Measurements from ENCODE around the gene SLC20A1.
A peak's percentile ranks its signal among the peaks of the same experiment; 100 is the strongest.
"Not testable (repeated sequence)": the region's sequence is repeated elsewhere in the genome, so short reads cannot be mapped to it uniquely, and the experiment has no call there.

Gene SLC20A1, protein sequence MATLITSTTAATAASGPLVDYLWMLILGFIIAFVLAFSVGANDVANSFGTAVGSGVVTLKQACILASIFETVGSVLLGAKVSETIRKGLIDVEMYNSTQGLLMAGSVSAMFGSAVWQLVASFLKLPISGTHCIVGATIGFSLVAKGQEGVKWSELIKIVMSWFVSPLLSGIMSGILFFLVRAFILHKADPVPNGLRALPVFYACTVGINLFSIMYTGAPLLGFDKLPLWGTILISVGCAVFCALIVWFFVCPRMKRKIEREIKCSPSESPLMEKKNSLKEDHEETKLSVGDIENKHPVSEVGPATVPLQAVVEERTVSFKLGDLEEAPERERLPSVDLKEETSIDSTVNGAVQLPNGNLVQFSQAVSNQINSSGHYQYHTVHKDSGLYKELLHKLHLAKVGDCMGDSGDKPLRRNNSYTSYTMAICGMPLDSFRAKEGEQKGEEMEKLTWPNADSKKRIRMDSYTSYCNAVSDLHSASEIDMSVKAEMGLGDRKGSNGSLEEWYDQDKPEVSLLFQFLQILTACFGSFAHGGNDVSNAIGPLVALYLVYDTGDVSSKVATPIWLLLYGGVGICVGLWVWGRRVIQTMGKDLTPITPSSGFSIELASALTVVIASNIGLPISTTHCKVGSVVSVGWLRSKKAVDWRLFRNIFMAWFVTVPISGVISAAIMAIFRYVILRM

GRCh38 chr2:112645310-112646101 is at the start of gene SLC20A1:
Gene SLC20A1, plus strand, starts transcription at chr2:112645939. Its CDS starts 890 bp downstream, at chr2:112646829.
- DNase-seq, result peak; percentile 69

- no peak for DNase-seq
Measured at GRCh38 chr2:112597537-112598322, 48.0 kb upstream of the SLC20A1 start.

GRCh38 chr2:112600634-112601033 is 45.1 kb upstream of the SLC20A1 start:
- no peak for DNase-seq

DNA sequence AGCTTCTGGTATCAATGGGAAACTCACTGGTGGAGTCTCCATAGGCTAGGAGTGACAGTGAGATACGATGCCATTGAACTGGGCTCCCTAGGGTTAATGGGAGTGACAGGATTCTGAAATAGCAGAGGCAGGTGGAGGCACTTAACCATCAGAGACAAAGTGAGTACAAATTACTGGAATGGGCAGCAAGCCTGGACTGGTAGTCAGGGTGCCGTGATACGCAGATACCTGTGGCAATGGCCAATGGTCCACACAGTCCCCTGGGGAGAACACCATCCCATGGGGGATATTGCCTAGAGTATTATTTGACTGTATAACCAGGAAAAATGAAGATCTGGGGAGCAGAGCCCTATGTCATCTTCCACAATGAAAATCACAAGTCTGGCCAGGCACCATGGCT is 44.0 kb upstream of the SLC20A1 start:
- no peak for DNase-seq

DNA sequence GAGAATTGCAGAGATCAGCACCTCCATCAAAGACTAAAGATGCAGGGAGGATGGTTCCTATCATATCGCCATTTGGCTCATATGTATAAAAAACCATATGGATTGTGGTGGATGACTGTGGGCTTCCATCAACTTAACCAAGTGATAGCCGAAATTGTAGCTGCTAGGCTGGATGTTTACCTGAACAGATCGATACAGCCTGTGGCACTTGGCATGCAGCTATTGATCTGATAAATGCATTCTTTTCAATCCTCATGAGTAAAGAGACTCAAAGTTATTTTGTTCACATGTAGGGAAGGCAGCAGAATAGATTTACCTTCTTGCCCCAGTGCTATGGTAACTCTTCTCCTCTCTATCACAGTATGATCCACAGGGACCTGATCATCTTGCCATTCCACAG is 42.8 kb upstream of the SLC20A1 start:
- DNase-seq, result no peak

DNA sequence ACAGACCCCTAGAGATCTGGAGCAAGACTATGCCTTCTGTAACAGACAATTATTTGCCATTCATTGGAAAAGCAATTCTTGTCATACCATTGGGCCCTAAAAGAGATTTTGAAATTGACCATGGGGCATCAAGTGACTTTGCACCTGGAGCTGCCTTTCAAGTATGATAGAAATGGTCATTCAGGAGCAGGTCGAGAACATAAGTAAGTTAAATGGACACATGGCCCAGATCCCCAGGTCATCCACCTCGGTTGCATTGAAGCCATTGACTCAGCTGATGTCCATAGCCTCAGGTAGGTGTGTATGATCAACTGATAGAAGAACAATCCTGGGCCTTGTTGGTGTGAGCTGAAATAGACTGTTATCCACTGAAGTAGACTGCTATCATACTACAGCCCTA is 42.0 kb upstream of the SLC20A1 start:
- DNase-seq, result no peak

- no peak for DNase-seq
Measured at GRCh38 chr2:112604952-112605351, 40.8 kb upstream of the SLC20A1 start.

DNA sequence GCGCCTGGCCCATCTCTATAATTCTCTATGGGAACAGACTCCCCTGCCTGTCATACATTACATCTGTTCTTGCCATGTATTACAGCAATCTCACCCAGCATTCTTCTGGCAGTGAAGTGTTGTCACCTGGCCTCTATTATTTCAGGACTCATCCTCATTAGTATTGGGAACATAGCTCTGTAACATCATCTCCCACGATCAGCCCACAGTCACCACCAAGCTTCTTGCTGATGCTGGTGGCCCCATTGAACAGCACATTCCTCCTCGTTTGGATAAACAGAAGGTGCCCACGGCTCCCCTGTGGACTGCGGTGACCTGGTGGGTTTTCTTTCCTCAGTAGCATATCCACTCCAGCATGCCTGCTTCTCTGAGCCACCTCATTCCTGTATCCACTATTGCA is 39.8 kb upstream of the SLC20A1 start:
- no peak for DNase-seq

GRCh38 chr2:112606547-112606946 is 39.2 kb upstream of the SLC20A1 start:
- DNase-seq, result no peak

- DNase-seq, result no peak
Measured at GRCh38 chr2:112607680-112608438, 37.9 kb upstream of the SLC20A1 start.

- not testable (repeated sequence) for DNase-seq
Measured at GRCh38 chr2:112609320-112609719, 36.4 kb upstream of the SLC20A1 start.

DNA sequence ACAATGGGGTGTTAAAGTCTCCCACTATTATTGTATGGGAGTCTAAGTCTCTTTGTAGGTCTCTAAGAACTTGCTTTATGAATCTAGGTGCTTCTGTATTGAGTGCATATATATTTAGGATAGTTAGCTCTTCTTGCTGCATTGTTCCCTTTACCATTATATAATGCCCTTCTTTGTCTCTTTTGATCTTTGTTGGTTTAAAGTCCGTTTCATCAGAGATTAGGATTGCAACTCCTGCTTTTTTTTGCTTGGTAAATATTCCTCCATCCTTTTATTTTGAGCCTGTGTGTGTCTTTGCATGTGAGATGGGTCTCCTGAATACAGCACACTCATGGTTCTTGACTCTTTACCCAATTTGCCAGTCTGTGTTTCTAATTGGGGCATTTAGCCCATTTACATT is 33.5 kb upstream of the SLC20A1 start:
- not testable (repeated sequence) for DNase-seq

GRCh38 chr2:112614201-112614840 is 31.4 kb upstream of the SLC20A1 start:
- DNase-seq, result no peak

DNA sequence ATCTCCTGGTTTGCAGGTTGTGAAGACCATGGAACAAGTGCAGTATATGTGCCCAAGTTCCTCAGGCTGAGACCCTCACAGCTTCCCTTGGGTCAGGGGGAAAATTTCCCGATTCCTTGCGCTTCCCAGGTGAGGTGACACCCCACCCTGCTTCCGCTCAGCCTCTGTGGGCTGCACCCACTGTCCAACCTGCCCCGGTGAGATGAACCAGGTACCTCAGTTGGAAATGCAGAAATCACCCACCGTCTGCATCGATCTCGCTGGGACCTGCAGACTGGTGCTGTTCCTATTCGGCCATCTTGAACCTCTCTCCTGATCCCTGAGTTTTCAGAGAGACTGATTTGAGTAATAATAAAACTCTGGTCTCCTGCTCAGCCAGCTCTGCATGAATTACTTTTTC is 30.7 kb upstream of the SLC20A1 start:
- no peak for DNase-seq

DNA sequence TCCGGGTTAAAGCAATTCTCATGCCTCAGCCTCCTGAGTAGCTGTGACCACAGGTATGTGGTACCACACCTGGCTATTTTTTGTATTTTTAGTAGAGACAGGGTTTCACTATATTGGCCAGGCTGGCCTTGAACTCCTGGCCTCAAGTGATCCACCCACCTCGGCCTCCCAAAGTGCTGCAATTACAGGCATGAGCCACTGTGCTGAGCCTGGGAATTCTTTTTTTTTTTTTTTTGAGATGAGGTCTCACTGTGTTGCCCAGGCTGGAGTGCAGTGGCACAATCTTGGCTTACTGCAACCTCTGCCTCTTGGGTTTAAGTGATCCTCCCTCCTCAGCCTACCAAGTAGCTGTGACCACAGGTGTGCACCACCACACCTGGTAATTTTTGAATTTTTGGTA is 29.9 kb upstream of the SLC20A1 start:
- not testable (repeated sequence) for DNase-seq

DNA sequence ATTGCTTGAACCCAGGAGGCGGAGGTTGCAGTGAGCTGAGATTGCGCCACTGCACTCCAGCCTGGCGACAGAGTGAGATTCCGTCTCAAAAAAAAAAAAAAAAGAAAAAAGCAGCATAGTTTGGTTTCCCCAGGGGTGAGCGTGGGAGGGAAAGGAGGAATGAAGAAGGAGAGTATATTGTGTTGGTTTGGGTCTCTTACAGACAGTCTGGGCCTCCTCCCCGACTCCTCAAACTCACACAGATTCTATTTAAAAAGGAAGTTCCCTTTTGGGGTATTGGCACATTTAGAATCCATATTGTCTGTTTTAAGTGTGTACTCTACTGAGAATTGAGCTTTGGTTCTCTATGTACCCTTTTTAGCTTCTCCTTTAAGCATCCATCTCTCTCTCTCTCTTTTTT is 27.4 kb upstream of the SLC20A1 start:
- no peak for DNase-seq

DNA sequence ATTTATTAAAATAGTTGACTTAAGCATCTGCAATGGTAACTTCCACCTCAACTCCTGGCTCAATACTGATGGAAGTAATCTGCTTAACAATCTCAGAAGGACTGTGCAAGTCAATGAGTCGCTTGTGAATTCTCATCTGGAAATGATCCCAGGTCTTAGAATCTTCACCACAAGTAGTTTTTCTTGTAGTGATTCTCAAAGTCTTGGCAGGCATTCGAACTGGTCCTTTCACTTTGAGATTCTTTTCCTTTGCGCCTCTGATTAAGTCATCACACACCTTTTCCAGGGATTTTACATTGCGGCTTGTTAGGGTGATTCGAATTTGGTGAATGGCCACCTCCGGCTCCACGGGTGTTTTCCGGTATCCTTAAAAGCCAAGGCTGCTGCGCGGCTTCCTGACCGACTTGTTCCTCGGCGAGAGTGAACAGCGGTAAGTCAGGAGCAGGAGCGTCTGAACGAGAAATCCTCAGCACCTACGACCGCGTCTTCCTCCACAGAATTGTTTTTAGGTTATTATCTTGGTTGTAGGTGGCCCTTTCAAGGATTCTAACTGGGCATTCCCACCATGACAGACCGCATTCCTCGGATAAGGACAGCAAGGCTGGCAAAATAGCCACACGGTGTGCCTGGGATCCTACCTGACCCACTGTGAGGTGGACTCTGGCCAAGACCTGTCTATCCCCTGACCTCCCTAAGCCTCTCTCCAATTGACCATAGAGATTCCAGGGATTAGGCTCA is 23.8 kb upstream of the SLC20A1 start:
- DNase-seq, result no peak

DNA sequence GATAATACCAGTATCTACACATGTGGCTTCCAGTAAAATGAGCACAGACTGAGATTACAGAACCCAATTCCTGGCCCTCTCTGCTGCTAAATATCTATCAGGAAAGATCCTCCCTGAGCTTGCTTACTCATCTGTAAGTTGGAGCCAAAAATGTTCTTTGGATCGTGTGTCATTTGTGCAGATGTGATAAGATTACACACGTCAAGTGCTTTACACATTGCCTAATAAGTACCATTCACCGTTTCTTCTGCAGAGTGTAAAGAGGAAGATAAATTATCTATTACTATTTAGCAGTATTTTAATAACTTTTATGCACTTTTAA is 23.2 kb upstream of the SLC20A1 start:
- no peak for DNase-seq

DNA sequence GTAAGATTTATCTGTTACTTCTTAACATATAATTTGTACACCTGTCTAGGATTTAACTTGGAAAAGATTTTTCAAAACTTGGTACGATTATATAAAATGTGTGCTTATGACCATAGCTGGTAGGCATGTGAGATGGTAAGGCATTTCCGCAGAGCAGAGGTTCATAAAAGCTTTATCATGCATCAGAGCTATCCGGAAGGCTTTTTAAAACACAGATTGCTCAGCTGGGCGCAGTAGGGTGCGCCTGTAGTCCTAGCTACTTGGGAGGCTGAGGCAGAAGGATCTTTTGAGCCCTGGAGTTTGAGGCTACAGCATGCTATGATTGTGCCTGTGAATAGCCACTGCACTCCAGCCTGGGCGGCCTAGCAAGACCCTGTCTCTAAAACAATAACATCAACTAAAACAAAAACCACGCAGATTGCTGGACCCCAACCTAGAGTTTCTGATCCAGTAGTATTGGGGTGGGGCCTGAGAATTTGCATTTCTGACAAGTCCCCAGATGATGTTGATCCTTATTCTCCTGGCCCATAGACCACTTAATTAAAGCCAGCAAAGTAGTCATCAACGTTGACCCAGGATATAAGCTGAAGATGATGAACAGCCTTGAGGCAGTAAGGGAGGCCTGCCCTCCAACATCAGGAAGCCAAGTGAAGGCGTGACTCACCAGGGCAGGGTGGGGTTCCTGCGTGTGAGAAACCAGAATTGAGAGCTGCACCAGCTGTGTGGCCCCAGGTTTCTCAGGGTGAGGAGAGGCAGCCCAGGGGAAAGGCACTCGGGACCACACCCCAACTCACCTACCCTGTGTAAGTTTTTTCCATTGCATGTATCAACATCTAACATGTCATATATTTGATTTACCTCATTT is 21.6 kb upstream of the SLC20A1 start:
- no peak for DNase-seq
